Psoas muscle (tissue), 8 donors: ENCODE measurements around the gene MAP10. TPM values are rescaled to one million over a fixed set of nuclear protein-coding genes. Genes with fewer than 3 reads are reported as not detected.

ENCODE experiments used
- ATAC-seq, 4 donors: fragments of 200-7000 bp; cut with Tn5 transposase; one replicate each; pipeline ENCODE4 v1.9.1; 2020; ENCODE audit warnings: moderate library complexity in 3 of 4, mild to moderate bottlenecking in 2 of 4
- DNase-seq, 2 donors: peaks; one replicate each; pipeline ENCODE4 v3.0.0-alpha.2; 2020
- H3K27ac ChIP-seq: fragments of 200-600 bp; one replicate; pipeline ENCODE4 v1.8.0; 2022
- H3K27me3 ChIP-seq, 3 donors: fragments of 200-600 bp in 1 of 3; one replicate each; pipeline versions ENCODE4 v1.6.1 to v1.8.0; 2013 to 2022; ENCODE audit warnings: low read length in 2 of 3, mild to moderate bottlenecking in 2 of 3, moderate library complexity in 1 of 3; ENCODE audit not compliant: insufficient read depth in 3 of 3
- H3K36me3 ChIP-seq, 2 donors: fragments of 200-600 bp in 1 of 2; one replicate each; pipeline versions ENCODE4 v1.6.1 to v1.8.0; 2013 to 2022; ENCODE audit warnings: low read depth in 1 of 2, mild to moderate bottlenecking in 1 of 2, moderate library complexity in 1 of 2; ENCODE audit not compliant: insufficient read depth in 1 of 2
- H3K4me1 ChIP-seq: fragments of 200-600 bp; one replicate; pipeline ENCODE4 v1.8.0; 2022
- H3K4me3 ChIP-seq: fragments of 200-600 bp; one replicate; pipeline ENCODE4 v1.8.0; 2022; ENCODE audit warnings: mild to moderate bottlenecking
- H3K9me3 ChIP-seq: fragments of 200-600 bp; one replicate; pipeline ENCODE4 v1.8.0; 2022
- CTCF ChIP-seq: fragments of 200-600 bp; IDR thresholded peaks from one replicate; pipeline ENCODE4 v1.8.0; 2022; ENCODE audit warnings: antibody characterized with exemption
- WGBS, 3 donors: extraction: QIAGEN DNeasy Blood & Tissue Kit; methylation state at CpG; one replicate each; pipeline versions ENCODE4 v1.1.6 to v1.1.7; 2013; 5-methylcytosine and 5-hydroxymethylcytosine counted together
- intact Hi-C, 2 donors: fragments of 100-400 bp; cut with DNase I; formaldehyde crosslinking; loops; one replicate each; pipeline versions ENCODE4 v1.11.0 to v1.14.2; 2022
- polyA plus RNA-seq, 3 donors: library from polyadenylated mRNA; stranded (reverse); fragments of 200-250 nt; gene quantifications; one replicate each; pipeline ENCODE4 v1.2.3, GENCODE V29; 2013
- total RNA-seq, 4 donors: library from RNA; stranded (reverse); fragmentation: NEBNext Ultra II Directional in 2 of 4; extraction: Animal tissue kit (Norgen Biotek cat#: 25700) in 2 of 4; gene quantifications; one replicate each; pipeline versions ENCODE4 v1.2.1 to v1.2.4, GENCODE V29; 2021 to 2023
- donor health status: healthy with polysubstance abuse.
- donor health status: DM: no; HTN: no; CAD: no; lungs with moderate emphysema.
- donor health status: Bipolar disorder and iron deficiency.
- donor health status: healthy.
- donor health status: DM: yes; HTN: yes; CAD: no.
- donor health status: DM: no; HTN: no; CAD: no.
- donor health status: DM: no; HTN: no; CAD: no.
- donor health status: DM: yes; HTN: yes; CAD: no.

MAP10 gene
- total and polyA plus RNA-seq, 7 donors: 0.84 to 4.0 (median 2.1) TPM

GRCh38 chr1:232834066-232834465, 28.9 kb downstream of the MAP10 start:
- Histone ChIP-seq H3K27me3 (no peaks in the 10 kb centered on the region), H3K4me1 (no peaks in the 10 kb centered on the region), H3K9me3 (no peaks in the 10 kb centered on the region), H3K4me3 (no peak overlapping the region), H3K36me3 (no peaks in the 10 kb centered on the region), H3K27ac (no peak overlapping the region)
- no peak for TF ChIP-seq CTCF
- DNase-seq (no peak), ATAC-seq (no peak)
- WGBS, 3 donors: 38 to 52% (median 42%) methylated on average over 3 of the region's 3 CpGs
- intact Hi-C loops: no loop called here

- Histone ChIP-seq H3K4me3 (no peak overlapping the region), H3K27me3 (no peaks in the 10 kb centered on the region), H3K4me1 (no peaks in the 10 kb centered on the region), H3K27ac (no peak overlapping the region), H3K9me3 (no peaks in the 10 kb centered on the region), H3K36me3 (no peaks in the 10 kb centered on the region)
- WGBS, 3 donors: 28 to 34% (median 33%) methylated on average over 6 of the region's 6 CpGs
- intact Hi-C loops: no loop called here
- ATAC-seq (no peak), DNase-seq (no peak)
- TF ChIP-seq CTCF: no peak
Observed at GRCh38 chr1:232835166-232835565, 29.9 kb downstream of the MAP10 start.

GRCh38 chr1:232837087-232837486, 31.9 kb downstream of the MAP10 start:
- Histone ChIP-seq H3K9me3 (no peaks in the 10 kb centered on the region), H3K4me3 (no peak overlapping the region), H3K36me3 (no peaks in the 10 kb centered on the region), H3K27me3 (no peaks in the 10 kb centered on the region), H3K27ac (no peak overlapping the region), H3K4me1 (no peaks in the 10 kb centered on the region)
- DNase-seq (no peak), ATAC-seq (no peak)
- TF ChIP-seq CTCF: no peak
- 89 to 93% (median 90%) methylated on average over 4 of the region's 4 CpGs for WGBS, 3 donors
- intact Hi-C loops: no loop called here

- WGBS, 3 donors: 84 to 88% (median 88%) methylated on average over 6 of the region's 6 CpGs
- no peak overlapping the region for H3K4me3 ChIP-seq
- H3K36me3 ChIP-seq: no peaks in the 10 kb centered on the region
- no peak for TF ChIP-seq CTCF
- DNase-seq: no peak
- intact Hi-C loops: no loop called here
- no peaks in the 10 kb centered on the region for H3K9me3 ChIP-seq
- H3K27me3 ChIP-seq: no peaks in the 10 kb centered on the region
- H3K27ac ChIP-seq: no peak overlapping the region
- no peaks in the 10 kb centered on the region for H3K4me1 ChIP-seq
- no peak for ATAC-seq
Observed at GRCh38 chr1:232841823-232842565, 36.8 kb downstream of the MAP10 start.

GRCh38 chr1:232844791-232845190, 39.6 kb downstream of the MAP10 start:
- Histone ChIP-seq H3K4me1 (no peaks in the 10 kb centered on the region), H3K9me3 (no peaks in the 10 kb centered on the region), H3K4me3 (no peak overlapping the region), H3K27ac (no peak overlapping the region), H3K27me3 (no peaks in the 10 kb centered on the region), H3K36me3 (no peaks in the 10 kb centered on the region)
- no peak for ATAC-seq
- intact Hi-C loops: no loop called here
- TF ChIP-seq CTCF: no peak
- 73 to 91% (median 83%) methylated on average over 5 of the region's 5 CpGs for WGBS, 3 donors
- no peak for DNase-seq
